Astrocyte (in vitro differentiated cells and primary cell): ENCODE measurements around the gene ANGEL2.

Experiments
- EZH2 ChIP-seq: IDR thresholded peaks from 2 replicates; pipeline ENCODE4 v1.6.1; 2012; ENCODE audit warnings: mild to moderate bottlenecking, low read length, inconsistent platforms; ENCODE audit not compliant: insufficient read depth
- TF ChIP-seq, protein P1 (sequence below): IDR thresholded peaks from 2 replicates; pipeline ENCODE4 v1.5.1; 2011; ENCODE audit warnings: low read depth, mild to moderate bottlenecking, inconsistent platforms, low read length, moderate library complexity; ENCODE audit not compliant: insufficient read depth

DNA sequence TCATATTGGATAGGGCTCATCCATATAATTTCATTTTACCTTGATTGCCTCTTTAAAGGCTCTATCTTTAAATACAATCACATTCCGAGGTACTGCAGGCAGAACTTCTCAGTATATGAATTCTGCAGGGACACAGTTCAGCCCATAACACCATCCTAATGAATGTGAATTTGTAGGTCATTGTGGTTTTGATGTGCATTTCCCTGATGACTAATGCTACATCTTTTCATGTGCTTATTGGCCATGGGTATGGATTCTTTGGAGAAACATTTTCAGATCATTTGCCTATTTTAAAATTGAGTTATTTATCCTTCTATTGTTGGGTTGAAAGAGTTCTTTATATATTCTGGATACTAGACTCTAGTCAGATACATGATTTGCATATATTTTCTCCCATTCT, 25.8 kb upstream of the ANGEL2 start:
- TF ChIP-seq EZH2: no peak
- TF ChIP-seq, protein P1, sequence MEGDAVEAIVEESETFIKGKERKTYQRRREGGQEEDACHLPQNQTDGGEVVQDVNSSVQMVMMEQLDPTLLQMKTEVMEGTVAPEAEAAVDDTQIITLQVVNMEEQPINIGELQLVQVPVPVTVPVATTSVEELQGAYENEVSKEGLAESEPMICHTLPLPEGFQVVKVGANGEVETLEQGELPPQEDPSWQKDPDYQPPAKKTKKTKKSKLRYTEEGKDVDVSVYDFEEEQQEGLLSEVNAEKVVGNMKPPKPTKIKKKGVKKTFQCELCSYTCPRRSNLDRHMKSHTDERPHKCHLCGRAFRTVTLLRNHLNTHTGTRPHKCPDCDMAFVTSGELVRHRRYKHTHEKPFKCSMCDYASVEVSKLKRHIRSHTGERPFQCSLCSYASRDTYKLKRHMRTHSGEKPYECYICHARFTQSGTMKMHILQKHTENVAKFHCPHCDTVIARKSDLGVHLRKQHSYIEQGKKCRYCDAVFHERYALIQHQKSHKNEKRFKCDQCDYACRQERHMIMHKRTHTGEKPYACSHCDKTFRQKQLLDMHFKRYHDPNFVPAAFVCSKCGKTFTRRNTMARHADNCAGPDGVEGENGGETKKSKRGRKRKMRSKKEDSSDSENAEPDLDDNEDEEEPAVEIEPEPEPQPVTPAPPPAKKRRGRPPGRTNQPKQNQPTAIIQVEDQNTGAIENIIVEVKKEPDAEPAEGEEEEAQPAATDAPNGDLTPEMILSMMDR: no peak
